GM18505 (cell line): Measurements from ENCODE around the gene CREB3L2.

Source experiments
- ATAC-seq: cut with Tn5 transposase; IDR thresholded peaks from one replicate; pipeline ENCODE4 v1.9.1; 2021; ENCODE audit not compliant: unreplicated experiment
- POLR2A ChIP-seq: IDR thresholded peaks from 4 replicates; pipeline ENCODE4 v1.6.1; 2011; ENCODE audit warnings: borderline replicate concordance; ENCODE audit not compliant: insufficient read depth, insufficient read length; ENCODE audit errors: extremely low read depth

The CREB3L2 gene

GRCh38 chr7:137953043-137953664 is 48.7 kb downstream of the CREB3L2 start:
- ATAC-seq = no peak
- no peak for TF ChIP-seq POLR2A

GRCh38 chr7:137952426-137952805 is 49.5 kb downstream of the CREB3L2 start:
- no peak for TF ChIP-seq POLR2A
- ATAC-seq = no peak

GRCh38 chr7:137951700-137952425 is 50.0 kb downstream of the CREB3L2 start:
- TF ChIP-seq POLR2A = no peak
- ATAC-seq = no peak

- TF ChIP-seq POLR2A = no peak
- ATAC-seq = no peak
Measured at GRCh38 chr7:137950967-137951366, 50.9 kb downstream of the CREB3L2 start.

GRCh38 chr7:137950263-137950621 is 51.6 kb downstream of the CREB3L2 start:
- ATAC-seq = no peak
- TF ChIP-seq POLR2A = no peak

GRCh38 chr7:137949416-137950262 is 52.2 kb downstream of the CREB3L2 start:
- no peak for ATAC-seq
- TF ChIP-seq POLR2A = no peak

GRCh38 chr7:137948845-137949330 is 53.0 kb downstream of the CREB3L2 start:
- no peak for TF ChIP-seq POLR2A
- no peak for ATAC-seq

- no peak for TF ChIP-seq POLR2A
- ATAC-seq = no peak
Measured at GRCh38 chr7:137948083-137948844, 53.6 kb downstream of the CREB3L2 start.

GRCh38 chr7:137947046-137947445 is 54.8 kb downstream of the CREB3L2 start:
- ATAC-seq = no peak
- no peak for TF ChIP-seq POLR2A

- no peak for ATAC-seq
- no peak for TF ChIP-seq POLR2A
Measured at GRCh38 chr7:137946011-137946410, 55.9 kb downstream of the CREB3L2 start.

GRCh38 chr7:137944168-137944567 is 57.7 kb downstream of the CREB3L2 start:
- ATAC-seq = no peak
- no peak for TF ChIP-seq POLR2A

GRCh38 chr7:137943132-137943551 is 58.7 kb downstream of the CREB3L2 start:
- no peak for TF ChIP-seq POLR2A
- ATAC-seq = no peak
